DOHH2 (cell line): Measurements from ENCODE around the gene VSIG10L.

ENCODE experiments used
- EZH2phosphoT487 ChIP-seq: fragments of 200-600 bp; sonication (generic); IDR thresholded peaks from 2 replicates; pipeline ENCODE4 v1.6.1; 2017; ENCODE audit warnings: borderline replicate concordance, mild to moderate bottlenecking, antibody characterized with exemption, low read length, moderate library complexity, mixed read lengths
- TF ChIP-seq, protein P1 (sequence below): fragments of 200-600 bp; sonication (generic); IDR thresholded peaks from one replicate; pipeline ENCODE4 v1.5.1; 2014; ENCODE audit warnings: antibody characterized with exemption, mild to moderate bottlenecking, low read depth, low read length; ENCODE audit not compliant: poor library complexity, severe bottlenecking

DNA sequence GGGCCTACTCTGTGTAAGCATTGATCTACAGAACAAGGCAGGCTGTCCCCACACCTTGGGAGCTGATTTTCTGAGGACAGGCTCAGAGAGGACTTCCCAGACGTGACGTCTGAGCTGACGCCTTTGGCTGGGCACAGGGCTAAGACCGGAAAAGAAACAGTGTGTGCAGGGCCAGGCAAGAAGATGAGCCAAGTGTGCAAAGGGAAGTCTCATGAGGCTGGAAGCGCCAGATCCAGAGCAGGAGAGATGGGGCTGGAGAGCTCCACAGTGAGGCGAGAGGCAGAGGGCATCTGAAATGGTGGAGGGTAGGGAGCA is 17.8 kb downstream of the VSIG10L start:
- TF ChIP-seq, protein P1, sequence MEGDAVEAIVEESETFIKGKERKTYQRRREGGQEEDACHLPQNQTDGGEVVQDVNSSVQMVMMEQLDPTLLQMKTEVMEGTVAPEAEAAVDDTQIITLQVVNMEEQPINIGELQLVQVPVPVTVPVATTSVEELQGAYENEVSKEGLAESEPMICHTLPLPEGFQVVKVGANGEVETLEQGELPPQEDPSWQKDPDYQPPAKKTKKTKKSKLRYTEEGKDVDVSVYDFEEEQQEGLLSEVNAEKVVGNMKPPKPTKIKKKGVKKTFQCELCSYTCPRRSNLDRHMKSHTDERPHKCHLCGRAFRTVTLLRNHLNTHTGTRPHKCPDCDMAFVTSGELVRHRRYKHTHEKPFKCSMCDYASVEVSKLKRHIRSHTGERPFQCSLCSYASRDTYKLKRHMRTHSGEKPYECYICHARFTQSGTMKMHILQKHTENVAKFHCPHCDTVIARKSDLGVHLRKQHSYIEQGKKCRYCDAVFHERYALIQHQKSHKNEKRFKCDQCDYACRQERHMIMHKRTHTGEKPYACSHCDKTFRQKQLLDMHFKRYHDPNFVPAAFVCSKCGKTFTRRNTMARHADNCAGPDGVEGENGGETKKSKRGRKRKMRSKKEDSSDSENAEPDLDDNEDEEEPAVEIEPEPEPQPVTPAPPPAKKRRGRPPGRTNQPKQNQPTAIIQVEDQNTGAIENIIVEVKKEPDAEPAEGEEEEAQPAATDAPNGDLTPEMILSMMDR: no peak
- TF ChIP-seq EZH2phosphoT487: no peak
